Hematopoietic multipotent progenitor cell treated with erythropoietin and hydrocortisone succinate and interleukin-3 and kit ligand, for 17 days (in vitro differentiated cells): Measurements from ENCODE around the gene GDE1.

ENCODE experiments used
- DNase-seq: peaks from one replicate; pipeline ENCODE4 v3.0.0-alpha.2; 2015; ENCODE audit warnings: low spot score

GDE1 gene

GRCh38 chr16:19523559-19524355, 1.9 kb upstream of the GDE1 start, which contains the start of gene CCP110:
TSS of gene CCP110 (plus strand) at chr16:19523942. CDS start at chr16:19527882, 3,940 bp downstream.
- peak; percentile 93 for DNase-seq

DNA sequence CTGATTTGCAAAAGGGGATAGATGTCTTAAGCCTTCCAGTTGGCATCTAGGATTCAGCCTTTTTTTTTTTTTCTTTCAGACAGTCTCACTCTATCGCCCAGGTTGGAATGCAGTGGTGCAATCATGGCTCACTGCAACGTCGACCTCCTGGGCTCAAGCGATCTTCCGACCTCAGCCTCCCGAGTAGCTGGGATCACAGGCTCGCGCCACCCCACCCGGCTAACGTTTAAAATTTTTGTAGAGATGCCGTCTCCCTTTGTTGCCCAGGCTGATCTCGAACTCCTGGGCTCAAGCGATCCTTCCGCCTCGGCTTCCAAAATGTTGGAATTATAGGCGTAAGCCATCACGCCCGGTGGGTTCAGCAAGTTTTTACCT, 1.3 kb upstream of the GDE1 start:
- no peak for DNase-seq

- DNase-seq: no peak
Observed at GRCh38 chr16:19522760-19523159, 862 bp upstream of the GDE1 start.

- DNase-seq: no peak
Observed at GRCh38 chr16:19522397-19522732, 467 bp upstream of the GDE1 start.

DNA sequence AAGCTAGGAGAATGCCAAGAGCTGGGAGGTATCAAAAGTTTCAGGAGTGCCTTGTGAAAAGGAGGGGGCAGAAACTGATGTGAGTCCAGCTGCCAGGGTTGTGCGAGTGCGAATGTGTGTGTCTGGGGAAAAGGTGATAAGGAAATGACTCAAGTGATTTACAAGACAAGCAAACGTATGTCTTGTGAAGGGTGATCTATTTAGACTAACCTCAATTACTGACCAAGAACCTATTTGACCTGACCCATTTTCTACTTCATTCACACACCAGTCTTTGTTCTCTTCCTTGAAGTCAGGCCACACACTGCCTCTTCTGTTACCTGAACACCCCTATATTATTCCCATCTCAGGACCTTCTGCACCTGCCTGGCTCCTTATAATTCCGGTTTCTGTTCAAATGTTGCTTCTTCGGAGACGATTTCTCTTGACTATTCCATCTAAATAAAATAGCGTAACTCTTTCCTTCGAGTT, 1.0 kb downstream of the GDE1 start:
- peak; percentile 92 for DNase-seq

GRCh38 chr16:19518388-19518787, 3.5 kb downstream of the GDE1 start:
- peak; percentile 56 for DNase-seq

GRCh38 chr16:19517424-19518089, 4.3 kb downstream of the GDE1 start:
- peak; percentile 83 for DNase-seq

DNA sequence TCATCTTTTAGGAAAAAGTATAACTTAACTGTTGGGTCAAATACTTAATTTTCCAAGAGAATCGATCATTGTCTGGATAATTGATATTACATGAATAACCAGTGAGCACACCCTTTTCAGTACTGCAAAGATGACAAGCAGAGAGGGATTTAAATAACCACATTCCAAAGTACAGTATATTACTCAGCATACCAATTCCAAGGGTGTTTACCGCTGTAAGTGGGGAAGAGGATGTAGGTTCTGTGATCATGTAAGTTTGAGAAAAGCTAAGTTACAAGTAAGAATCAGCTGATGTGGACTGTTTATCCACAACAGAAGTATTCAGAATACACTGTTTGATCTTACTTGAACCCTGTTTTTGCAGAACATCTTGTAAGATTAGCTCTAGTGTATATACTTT, 6.1 kb downstream of the GDE1 start:
- no peak for DNase-seq

DNA sequence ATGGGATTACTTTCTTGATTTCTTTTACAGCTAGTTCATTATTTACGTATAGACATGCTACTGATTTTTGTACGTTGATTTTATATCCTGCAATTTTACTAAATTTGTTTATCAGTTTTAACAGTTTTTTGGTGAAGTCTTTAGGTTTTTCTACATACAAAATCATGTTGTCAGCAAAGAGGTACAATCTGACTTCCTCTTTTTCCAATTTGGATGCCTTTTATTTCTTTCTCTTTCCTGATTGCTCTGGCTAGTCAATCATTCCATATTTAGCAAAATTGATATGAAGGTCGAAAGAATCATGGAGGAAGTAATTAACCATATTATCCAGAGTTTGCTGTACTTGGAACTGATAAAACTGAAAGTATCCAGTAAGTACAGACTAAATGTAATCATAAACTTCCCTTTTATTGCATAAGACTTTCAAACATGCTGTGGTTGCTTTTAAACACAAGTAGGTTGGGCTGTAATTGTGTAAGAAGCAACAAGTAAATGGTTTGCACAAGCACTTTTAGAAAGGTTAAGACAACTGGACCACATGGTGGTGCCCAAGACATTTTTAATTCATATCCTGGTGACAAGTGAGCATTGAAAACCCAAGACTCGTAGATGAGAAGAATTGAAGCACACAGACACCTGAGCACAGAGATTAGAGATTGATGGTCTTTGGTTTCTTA, 8.4 kb downstream of the GDE1 start:
- DNase-seq: no peak

DNA sequence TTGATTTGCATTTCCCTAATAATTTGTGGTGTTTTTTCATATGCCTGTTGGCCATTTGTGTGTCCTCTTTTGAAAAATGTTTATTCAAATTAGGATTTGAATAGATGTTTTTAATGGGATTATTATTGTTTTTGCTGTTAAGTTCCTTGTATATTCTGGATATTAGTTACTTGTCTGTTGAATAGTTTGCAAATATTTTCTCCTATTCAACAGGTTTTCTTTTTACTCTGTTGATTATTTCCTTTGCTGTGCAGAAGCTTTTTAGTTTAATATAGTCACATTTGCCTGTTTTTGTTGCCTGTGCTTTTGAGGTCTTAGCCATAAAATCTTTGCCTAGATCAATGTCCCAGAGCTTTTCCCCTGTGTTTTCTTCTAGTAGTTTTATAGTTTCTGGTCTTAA, 9.6 kb downstream of the GDE1 start:
- no peak for DNase-seq

DNA sequence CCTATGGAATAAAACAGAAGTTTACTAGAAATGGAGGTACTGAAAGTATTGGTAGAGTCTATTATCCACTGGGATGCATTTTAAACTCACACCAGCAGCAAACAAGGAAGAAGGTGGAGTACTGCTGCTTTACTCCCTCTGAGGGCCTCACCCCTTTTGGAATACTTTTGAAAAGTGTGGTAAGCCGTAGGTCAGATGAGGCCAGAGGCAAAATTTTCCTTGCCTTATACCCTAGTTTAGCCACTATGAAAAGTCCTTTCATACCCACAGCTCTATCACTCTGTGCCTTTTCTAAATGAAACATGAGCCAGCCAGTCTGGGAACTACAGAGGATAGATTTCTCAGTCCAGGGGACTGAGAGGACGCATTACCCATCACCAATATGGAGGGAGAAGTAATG, 14.0 kb downstream of the GDE1 start:
- DNase-seq: no peak

DNA sequence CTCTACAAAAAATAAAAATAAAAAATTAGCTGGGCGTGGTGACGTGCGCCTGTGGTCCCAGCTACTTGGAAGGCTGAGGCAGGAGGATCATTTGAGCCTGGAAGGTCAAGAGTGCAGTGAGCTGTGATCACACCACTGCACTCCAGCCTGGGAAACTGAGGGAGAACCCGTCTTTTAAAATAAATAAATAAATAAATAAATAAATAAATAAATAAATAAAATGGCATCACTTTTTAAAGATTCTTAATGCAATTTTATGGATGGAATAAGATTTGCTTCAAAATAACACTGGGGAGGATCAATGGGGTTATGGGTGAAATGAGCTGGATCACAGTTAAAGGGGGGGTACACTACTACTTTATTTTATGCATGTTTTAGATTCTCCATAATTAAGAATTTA, 14.9 kb downstream of the GDE1 start:
- DNase-seq: no peak

- DNase-seq: no peak
Observed at GRCh38 chr16:19505600-19506303, 16.1 kb downstream of the GDE1 start.

DNA sequence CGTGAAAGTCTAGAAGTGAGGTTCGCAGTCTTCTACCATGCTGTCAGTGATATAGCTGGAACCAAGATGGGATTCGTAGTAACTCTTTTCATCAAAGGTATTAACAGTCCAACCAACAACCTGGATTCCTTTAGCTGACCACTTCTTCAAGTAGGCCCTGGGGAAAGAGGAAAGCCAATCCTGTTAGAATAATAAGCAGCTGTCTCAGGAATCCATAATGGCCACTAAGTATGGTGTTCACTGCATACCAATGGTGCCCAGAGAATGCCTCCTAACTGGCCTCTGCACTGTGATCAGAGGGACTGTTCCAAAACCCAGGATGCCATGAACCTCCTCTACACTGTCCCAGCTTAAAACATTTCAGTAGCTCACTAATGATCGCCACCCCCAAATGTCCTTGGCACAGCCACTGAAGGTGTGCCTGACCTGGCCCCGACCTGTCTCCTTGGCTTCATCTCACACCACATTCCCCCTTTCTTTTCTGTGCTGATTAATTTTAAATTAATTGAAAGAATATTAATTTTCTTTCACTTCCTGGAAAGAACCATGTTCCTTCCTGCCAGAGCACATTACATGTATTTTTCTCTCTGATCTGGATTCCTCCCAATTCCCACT, 18.3 kb downstream of the GDE1 start:
- DNase-seq: no peak

GRCh38 chr16:19502395-19503131, 19.3 kb downstream of the GDE1 start:
- DNase-seq: peak; percentile 92

DNA sequence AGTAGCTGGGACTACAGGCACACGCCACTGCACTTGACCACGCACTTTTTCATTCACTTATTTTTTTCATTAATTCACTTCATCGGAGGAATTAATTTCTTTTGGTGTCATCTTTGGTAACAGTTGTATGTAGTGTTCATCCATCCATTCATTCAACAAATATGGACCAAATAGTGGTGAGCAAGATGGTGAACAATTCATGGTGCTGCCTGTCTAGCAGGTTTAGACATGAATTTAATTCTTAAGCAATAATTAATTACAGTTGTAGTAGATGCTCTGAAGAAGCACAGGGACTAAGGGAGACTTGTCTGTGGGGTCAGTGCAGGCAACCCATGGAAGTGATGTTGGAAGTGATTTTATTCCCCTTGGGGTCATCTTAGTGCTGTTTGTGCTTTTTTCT, 22.4 kb downstream of the GDE1 start:
- DNase-seq: no peak

DNA sequence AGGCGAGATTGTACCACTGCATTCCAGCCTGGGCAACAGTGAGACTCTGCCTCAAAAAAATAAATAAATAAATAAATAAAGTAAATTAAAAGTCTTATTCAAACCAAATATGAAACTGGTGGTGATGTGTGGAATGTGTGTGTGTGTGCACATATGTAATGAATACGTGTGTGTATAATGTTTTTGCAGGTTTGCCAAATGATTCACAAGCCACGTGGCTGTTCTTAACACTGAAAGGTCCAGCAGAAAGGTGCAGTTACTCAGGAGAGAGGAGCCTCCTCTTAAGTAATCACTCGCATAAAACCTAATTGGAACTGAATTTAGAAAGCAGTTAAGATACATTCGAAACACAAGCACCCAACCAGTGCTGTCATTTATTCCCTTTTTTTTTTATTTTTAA, 22.9 kb downstream of the GDE1 start:
- DNase-seq: no peak

DNA sequence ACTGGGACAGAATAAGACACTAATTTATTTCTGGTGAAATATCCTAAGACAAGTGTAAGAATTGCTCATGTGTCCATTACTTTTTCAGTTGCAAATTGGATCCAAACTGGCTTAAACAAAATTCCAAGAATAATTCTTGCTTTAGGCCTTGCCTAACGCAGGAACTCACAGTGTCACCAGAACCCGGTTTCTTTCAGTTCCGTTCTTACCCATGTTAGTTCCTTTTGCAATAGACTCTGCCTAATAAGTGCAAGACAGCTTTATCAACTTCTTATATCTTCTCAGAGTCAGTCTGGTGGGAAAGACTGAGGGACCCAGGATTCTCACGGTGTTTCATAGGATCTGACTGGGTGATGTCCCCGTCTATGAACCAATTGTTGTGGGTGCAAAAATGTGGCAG, 24.7 kb downstream of the GDE1 start:
- no peak for DNase-seq

DNA sequence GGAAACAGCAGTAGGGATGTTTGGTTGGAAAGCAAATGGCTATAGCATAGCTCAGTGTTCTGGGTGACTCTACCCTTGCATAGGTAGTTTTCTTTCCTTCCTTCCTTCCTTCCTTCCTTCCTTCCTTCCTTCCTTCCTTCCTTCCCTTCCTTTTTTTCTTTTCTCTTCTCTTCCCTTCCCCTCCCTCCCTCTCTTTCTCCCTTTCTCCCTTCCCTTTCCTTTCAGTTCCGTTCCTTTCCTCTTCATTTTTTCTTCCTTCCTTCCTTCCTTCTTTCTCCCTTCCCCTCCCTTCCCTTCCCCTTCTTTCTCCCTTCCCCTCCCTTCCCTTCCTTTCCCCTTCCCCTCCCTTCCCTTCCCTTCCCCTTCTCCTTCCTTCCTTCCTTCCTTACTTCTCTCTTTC, 31.3 kb downstream of the GDE1 start:
- DNase-seq: no peak

DNA sequence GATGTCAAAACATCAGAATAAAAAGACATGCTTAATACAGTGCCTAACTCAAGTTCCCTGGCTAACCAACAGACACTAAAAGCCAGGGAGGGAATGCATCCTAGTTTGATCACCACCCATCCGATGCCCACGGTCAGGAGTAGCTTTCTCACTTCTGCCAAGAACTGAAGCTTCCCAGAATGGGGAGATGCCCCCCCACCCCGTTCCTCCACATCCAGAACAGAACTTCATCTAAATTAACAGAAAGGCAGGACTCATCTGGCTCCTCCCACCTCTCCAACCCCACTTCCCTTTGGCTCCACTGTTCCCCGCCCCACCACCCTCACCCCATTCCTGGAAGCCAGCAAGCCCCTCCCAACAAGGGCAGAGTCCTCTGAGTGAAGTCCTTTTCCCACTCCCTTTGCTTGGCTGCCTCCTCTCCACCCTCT, 33.7 kb downstream of the GDE1 start:
- no peak for DNase-seq

GRCh38 chr16:19486750-19487325, 35.1 kb downstream of the GDE1 start:
- DNase-seq: peak; percentile 85
